Loucy (cell line): Measurements from ENCODE around the gene SEMA5B.
A peak's percentile ranks its signal among the peaks of the same experiment; 100 is the strongest.

ENCODE experiments used
- H2AFZ ChIP-seq: fragments of 200-600 bp; sonication (generic); 2 replicates; pipeline ENCODE4 v1.6.0; 2016; ENCODE audit warnings: antibody characterized with exemption, mild to moderate bottlenecking, low read length, moderate library complexity
- H3F3A ChIP-seq: fragments of 200-600 bp; 2 replicates; pipeline ENCODE4 v1.6.0; 2016; ENCODE audit warnings: antibody characterized with exemption, low read depth, mild to moderate bottlenecking
- H3K27me3 ChIP-seq: fragments of 200-600 bp; sonication (generic); 2 replicates; pipeline ENCODE4 v1.6.1; 2014; ENCODE audit warnings: low read length, mild to moderate bottlenecking; ENCODE audit not compliant: insufficient read depth, poor library complexity, severe bottlenecking
- H3K36me3 ChIP-seq: fragments of 200-600 bp; sonication (generic); 2 replicates; pipeline ENCODE4 v1.6.1; 2016; ENCODE audit warnings: low read length; ENCODE audit not compliant: insufficient read depth
- H3K4me1 ChIP-seq: fragments of 200-600 bp; sonication (generic); 2 replicates; pipeline ENCODE4 v1.5.1; 2014; ENCODE audit warnings: low read length, mild to moderate bottlenecking; ENCODE audit not compliant: insufficient read depth, poor library complexity, severe bottlenecking
- H3K4me2 ChIP-seq: fragments of 200-600 bp; sonication (generic); 2 replicates; pipeline ENCODE4 v1.6.0; 2014; ENCODE audit warnings: antibody characterized with exemption, low read length, low read depth, mild to moderate bottlenecking; ENCODE audit not compliant: poor library complexity, severe bottlenecking
- H3K4me3 ChIP-seq: fragments of 200-600 bp; sonication (generic); 2 replicates; pipeline ENCODE4 v1.5.1; 2014; ENCODE audit warnings: low read length, mild to moderate bottlenecking, mixed read lengths; ENCODE audit not compliant: poor library complexity, severe bottlenecking
- H3K79me2 ChIP-seq: fragments of 200-600 bp; sonication (generic); 2 replicates; pipeline ENCODE4 v1.6.1; 2014; ENCODE audit warnings: low read length; ENCODE audit not compliant: insufficient read depth
- H3K9ac ChIP-seq: fragments of 200-600 bp; sonication (generic); 2 replicates; pipeline ENCODE4 v1.6.0; 2014; ENCODE audit warnings: mild to moderate bottlenecking, low read depth, low read length, moderate library complexity; ENCODE audit not compliant: poor library complexity, severe bottlenecking
- H3K9me2 ChIP-seq: fragments of 200-600 bp; sonication (generic); replicated peaks from 2 replicates; pipeline ENCODE4 v1.6.1; 2016; ENCODE audit warnings: low read depth, low read length, mixed read lengths
- H3K9me3 ChIP-seq: fragments of 200-600 bp; sonication (generic); 2 replicates; pipeline ENCODE4 v1.6.1; 2014; ENCODE audit warnings: mild to moderate bottlenecking, antibody characterized with exemption, low read length, low read depth; ENCODE audit not compliant: insufficient read depth
- H4K20me1 ChIP-seq: fragments of 200-600 bp; sonication (generic); 2 replicates; pipeline ENCODE4 v1.6.0; 2014; ENCODE audit warnings: antibody characterized with exemption, low read length, mild to moderate bottlenecking; ENCODE audit not compliant: insufficient read depth, poor library complexity, severe bottlenecking
- EZH2phosphoT487 ChIP-seq: fragments of 200-600 bp; IDR thresholded peaks from 2 replicates; pipeline ENCODE4 v1.6.1; 2018; ENCODE audit warnings: antibody characterized with exemption, mild to moderate bottlenecking, moderate library complexity, borderline replicate concordance
- TF ChIP-seq, protein P1 (sequence below): fragments of 200-600 bp; sonication (generic); conservative IDR thresholded peaks from 2 replicates; pipeline ENCODE4 v1.5.1; 2014; ENCODE audit warnings: mild to moderate bottlenecking, antibody characterized with exemption, low read length

The SEMA5B gene

DNA sequence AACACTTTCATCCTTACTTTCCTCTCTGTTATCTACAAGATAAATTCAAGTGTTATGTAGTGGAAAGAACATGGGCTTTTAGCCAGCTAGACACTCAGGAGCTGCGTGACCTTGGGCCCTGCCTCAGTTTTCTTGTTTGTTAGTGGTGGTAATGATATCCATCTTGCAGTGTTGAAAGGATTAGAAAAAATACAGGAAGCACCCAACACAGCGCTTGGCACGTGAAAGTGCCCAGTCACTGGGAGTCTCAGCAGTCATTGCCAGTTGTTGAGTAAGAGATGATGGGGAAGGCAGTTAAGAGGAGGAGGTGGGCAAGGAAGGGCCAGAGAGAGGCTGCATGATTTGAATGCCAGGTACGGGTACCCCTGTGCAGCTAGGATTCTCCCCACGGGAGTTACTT is 44.6 kb upstream of the SEMA5B start:
- no peaks in the 10 kb centered on the region for H3K9me2 ChIP-seq
- H3F3A ChIP-seq = peaks cover 3% of the 10 kb centered on the region; the same call in 1 of the 2 replicates
- no peak for TF ChIP-seq EZH2phosphoT487
- TF ChIP-seq, protein P1, sequence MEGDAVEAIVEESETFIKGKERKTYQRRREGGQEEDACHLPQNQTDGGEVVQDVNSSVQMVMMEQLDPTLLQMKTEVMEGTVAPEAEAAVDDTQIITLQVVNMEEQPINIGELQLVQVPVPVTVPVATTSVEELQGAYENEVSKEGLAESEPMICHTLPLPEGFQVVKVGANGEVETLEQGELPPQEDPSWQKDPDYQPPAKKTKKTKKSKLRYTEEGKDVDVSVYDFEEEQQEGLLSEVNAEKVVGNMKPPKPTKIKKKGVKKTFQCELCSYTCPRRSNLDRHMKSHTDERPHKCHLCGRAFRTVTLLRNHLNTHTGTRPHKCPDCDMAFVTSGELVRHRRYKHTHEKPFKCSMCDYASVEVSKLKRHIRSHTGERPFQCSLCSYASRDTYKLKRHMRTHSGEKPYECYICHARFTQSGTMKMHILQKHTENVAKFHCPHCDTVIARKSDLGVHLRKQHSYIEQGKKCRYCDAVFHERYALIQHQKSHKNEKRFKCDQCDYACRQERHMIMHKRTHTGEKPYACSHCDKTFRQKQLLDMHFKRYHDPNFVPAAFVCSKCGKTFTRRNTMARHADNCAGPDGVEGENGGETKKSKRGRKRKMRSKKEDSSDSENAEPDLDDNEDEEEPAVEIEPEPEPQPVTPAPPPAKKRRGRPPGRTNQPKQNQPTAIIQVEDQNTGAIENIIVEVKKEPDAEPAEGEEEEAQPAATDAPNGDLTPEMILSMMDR = no peak
- H2AFZ ChIP-seq = no peak overlapping the region
- peaks cover 49% of the 10 kb centered on the region for H4K20me1 ChIP-seq
- peak overlapping the region; percentile 15 for H3K9ac ChIP-seq
- peak overlapping the region; percentile 55 for H3K4me3 ChIP-seq
- H3K4me1 ChIP-seq = peaks cover 75% of the 10 kb centered on the region
- H3K9me3 ChIP-seq = no peaks in the 10 kb centered on the region
- peak overlapping the region; percentile 70 for H3K4me2 ChIP-seq
- H3K79me2 ChIP-seq = peaks cover 99% of the 10 kb centered on the region
- no peaks in the 10 kb centered on the region for H3K36me3 ChIP-seq
- no peaks in the 10 kb centered on the region for H3K27me3 ChIP-seq

DNA sequence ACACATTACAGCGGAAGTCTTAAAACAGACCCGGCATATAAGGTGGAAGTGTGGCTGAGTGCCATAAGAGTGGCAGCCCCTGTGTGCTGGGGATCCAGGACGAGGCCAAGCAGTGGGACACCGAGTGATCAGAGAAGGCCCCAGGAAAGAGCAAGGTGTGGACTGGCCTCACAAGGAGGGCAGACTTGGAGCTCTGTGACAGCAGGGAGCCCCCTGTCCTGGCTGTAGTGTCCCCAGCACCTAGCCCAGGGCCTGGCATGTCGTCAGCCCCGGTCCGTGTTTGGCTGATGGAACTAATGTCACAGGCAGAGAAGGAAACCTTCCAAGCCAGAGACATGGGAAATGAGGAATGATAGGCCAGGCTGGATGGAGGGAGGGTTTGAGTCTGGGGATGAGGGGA is 44.0 kb upstream of the SEMA5B start:
- Histone ChIP-seq H3F3A (peaks cover 3% of the 10 kb centered on the region; the same call in 1 of the 2 replicates), H3K4me1 (peaks cover 75% of the 10 kb centered on the region), H3K4me3 (peak overlapping the region; percentile 54), H3K36me3 (no peaks in the 10 kb centered on the region), H3K9me2 (no peaks in the 10 kb centered on the region), H3K9ac (peak overlapping the region; percentile 15), H4K20me1 (peaks cover 49% of the 10 kb centered on the region), H3K4me2 (peak overlapping the region; percentile 70), H3K79me2 (peaks cover 96% of the 10 kb centered on the region), H3K9me3 (no peaks in the 10 kb centered on the region), H3K27me3 (no peaks in the 10 kb centered on the region), H2AFZ (no peak overlapping the region)
- TF ChIP-seq, protein P1 = no peak
- TF ChIP-seq EZH2phosphoT487 = no peak

DNA sequence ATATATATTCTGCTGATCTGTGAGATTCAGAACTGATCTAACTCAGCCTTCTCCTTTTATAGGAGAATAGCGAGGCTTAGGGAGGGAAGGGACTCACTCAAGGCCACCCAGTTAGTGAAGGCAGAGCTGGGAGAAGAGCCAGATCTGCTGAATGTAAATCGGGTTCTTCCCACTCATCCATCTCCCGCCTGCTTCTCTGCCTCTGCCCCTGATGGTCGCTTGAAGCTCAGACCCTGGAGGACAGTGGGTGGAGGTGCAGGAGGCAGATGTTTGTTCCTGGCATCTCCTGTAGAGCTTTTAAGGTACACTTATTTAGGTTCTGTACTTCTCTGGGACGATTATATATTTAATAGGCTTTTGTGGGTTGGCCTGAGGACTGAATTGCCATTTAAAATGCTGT is 43.6 kb upstream of the SEMA5B start:
- no peaks in the 10 kb centered on the region for H3K36me3 ChIP-seq
- H3K4me1 ChIP-seq = peaks cover 79% of the 10 kb centered on the region
- peak overlapping the region; percentile 15 for H3K9ac ChIP-seq
- no peak overlapping the region for H2AFZ ChIP-seq
- H3K4me3 ChIP-seq = peak overlapping the region; percentile 54
- peaks cover 49% of the 10 kb centered on the region for H4K20me1 ChIP-seq
- no peaks in the 10 kb centered on the region for H3K9me2 ChIP-seq
- H3K79me2 ChIP-seq = peaks cover 91% of the 10 kb centered on the region
- no peaks in the 10 kb centered on the region for H3K27me3 ChIP-seq
- TF ChIP-seq, protein P1 = peak; percentile 44
- no peak for TF ChIP-seq EZH2phosphoT487
- peak overlapping the region; percentile 70 for H3K4me2 ChIP-seq
- H3K9me3 ChIP-seq = no peaks in the 10 kb centered on the region
- peaks cover 3% of the 10 kb centered on the region; the same call in 1 of the 2 replicates for H3F3A ChIP-seq
